Measurements from ENCODE around the gene PLXNA3. TPM values are rescaled to one million over a fixed set of nuclear protein-coding genes. Genes with fewer than 3 reads are reported as not detected.
A peak's percentile ranks its signal among the peaks of the same experiment; 100 is the strongest.

The PLXNA3 gene
- total and polyA plus RNA-seq, 12 donors: 2.1 to 83.6 (median 24.8) TPM

DNA sequence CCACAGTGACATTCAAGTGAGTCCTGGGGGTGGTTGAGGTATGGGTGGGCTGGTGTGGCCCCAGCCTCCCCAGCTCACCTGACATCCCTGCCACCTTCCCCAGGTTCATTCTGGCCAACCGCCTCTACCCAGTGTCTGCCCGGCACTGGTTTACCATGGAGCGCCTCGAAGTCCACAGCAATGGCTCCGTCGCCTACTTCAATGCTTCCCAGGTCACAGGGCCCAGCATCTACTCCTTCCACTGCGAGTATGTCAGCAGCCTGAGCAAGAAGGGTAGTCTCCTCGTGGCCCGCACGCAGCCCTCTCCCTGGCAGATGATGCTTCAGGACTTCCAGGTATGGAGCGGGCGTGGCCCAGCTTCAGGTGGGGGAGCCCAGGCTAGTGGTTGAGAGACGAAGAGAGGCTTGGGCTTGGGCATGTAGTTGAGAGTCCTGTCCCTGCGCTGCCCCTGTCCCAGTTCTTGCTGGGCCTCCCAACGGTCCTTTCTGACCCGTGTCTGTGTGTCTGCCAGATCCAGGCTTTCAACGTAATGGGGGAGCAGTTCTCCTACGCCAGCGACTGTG, 22.8 kb upstream of the PLXNA3 start:
- H3K4me3 ChIP-seq: no peak overlapping the region
- peaks cover 0 to 14% of the 10 kb centered on the region in 2 donors for H3K4me1 ChIP-seq (replicated peaks in 1 of 2)
- intact Hi-C loops (cut with DNase I): no loop called here
- no peaks in the 10 kb centered on the region for H3K27me3 ChIP-seq
- no peak overlapping the region for H3K27ac ChIP-seq
- TF ChIP-seq, protein P1, sequence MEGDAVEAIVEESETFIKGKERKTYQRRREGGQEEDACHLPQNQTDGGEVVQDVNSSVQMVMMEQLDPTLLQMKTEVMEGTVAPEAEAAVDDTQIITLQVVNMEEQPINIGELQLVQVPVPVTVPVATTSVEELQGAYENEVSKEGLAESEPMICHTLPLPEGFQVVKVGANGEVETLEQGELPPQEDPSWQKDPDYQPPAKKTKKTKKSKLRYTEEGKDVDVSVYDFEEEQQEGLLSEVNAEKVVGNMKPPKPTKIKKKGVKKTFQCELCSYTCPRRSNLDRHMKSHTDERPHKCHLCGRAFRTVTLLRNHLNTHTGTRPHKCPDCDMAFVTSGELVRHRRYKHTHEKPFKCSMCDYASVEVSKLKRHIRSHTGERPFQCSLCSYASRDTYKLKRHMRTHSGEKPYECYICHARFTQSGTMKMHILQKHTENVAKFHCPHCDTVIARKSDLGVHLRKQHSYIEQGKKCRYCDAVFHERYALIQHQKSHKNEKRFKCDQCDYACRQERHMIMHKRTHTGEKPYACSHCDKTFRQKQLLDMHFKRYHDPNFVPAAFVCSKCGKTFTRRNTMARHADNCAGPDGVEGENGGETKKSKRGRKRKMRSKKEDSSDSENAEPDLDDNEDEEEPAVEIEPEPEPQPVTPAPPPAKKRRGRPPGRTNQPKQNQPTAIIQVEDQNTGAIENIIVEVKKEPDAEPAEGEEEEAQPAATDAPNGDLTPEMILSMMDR (IDR thresholded peaks at IDR 0.05): no peak
- TF ChIP-seq POLR2A (IDR thresholded peaks at IDR 0.05): no peak
- H3K9me3 ChIP-seq (replicated peaks in 1 of 3): no peaks in the 10 kb centered on the region
- WGBS, 4 donors: 91 to 100% (median 94%) methylated on average over 1 to 19 of the region's 19 CpGs
- H3K36me3 ChIP-seq (replicated peaks in 1 of 2): peaks cover 0 to 55% of the 10 kb centered on the region in 2 donors
- no peak for DNase-seq

GRCh38 chrX:154436374-154436982, 21.6 kb upstream of the PLXNA3 start:
- TF ChIP-seq, protein P1 (IDR thresholded peaks at IDR 0.05): no peak
- TF ChIP-seq POLR2A (IDR thresholded peaks at IDR 0.05): no peak
- peaks cover 0 to 7% of the 10 kb centered on the region in 2 donors for H3K4me1 ChIP-seq (replicated peaks in 1 of 2)
- peaks cover 0 to 68% of the 10 kb centered on the region in 2 donors for H3K36me3 ChIP-seq (replicated peaks in 1 of 2)
- peak overlapping the region in 2 of 4 donors; percentile 32 to 71 for H3K4me3 ChIP-seq
- intact Hi-C loops (cut with DNase I): no loop called here
- peak overlapping the region in 3 of 5 donors; percentile 70 to 95 (median 86) for H3K27ac ChIP-seq
- H3K27me3 ChIP-seq: no peaks in the 10 kb centered on the region
- H3K9me3 ChIP-seq (replicated peaks in 1 of 3): no peaks in the 10 kb centered on the region
- DNase-seq: peak in 1 of 7 donors; percentile 40
- WGBS, 4 donors: 9 to 48% (median 24%) methylated on average over 8 to 51 of the region's 78 CpGs

- Histone ChIP-seq H3K4me3 (peak within 1 kb of the TSS in 3 of 4 donors; percentile 11 to 71 (median 32)), H3K27me3 (no peaks in the 10 kb centered on the region), H3K36me3 (replicated peaks in 1 of 2) (peaks cover 0 to 68% of the 10 kb centered on the region in 2 donors), H3K4me1 (replicated peaks in 1 of 2) (peaks cover 0 to 7% of the 10 kb centered on the region in 2 donors), H3K27ac (peak within 1 kb of the TSS in 3 of 5 donors; percentile 70 to 95 (median 86)), H3K9me3 (replicated peaks in 1 of 3) (no peaks in the 10 kb centered on the region)
- intact Hi-C loops (cut with DNase I): no loop called here
- 1 to 44% (median 33%) methylated on average over 28 to 85 of the region's 93 CpGs; no CpG with 5 or more reads in 1 of the 4 donors for WGBS, 4 donors
- peak in 3 of 7 donors; percentile 43 to 53 (median 48) for DNase-seq
- peak; percentile 21 to 41 for TF ChIP-seq POLR2A (IDR thresholded peaks at IDR 0.05)
- TF ChIP-seq, protein P1 (IDR thresholded peaks at IDR 0.05): no peak
Measured at GRCh38 chrX:154436983-154437752, 20.9 kb upstream of the PLXNA3 start, which contains the start of gene GDI1. TSS of gene GDI1 (plus strand) at chrX:154437154. CDS start at chrX:154437255, 101 bp downstream.

All from adrenal gland (tissue), 12 donors.